ENCODE results near the gene ACTR6. TPM values are rescaled to one million over a fixed set of nuclear protein-coding genes. Genes with fewer than 3 reads are reported as not detected.

The ACTR6 gene
- total RNA-seq = 10 to 100 TPM; 12.1 to 19.4 TPM

DNA sequence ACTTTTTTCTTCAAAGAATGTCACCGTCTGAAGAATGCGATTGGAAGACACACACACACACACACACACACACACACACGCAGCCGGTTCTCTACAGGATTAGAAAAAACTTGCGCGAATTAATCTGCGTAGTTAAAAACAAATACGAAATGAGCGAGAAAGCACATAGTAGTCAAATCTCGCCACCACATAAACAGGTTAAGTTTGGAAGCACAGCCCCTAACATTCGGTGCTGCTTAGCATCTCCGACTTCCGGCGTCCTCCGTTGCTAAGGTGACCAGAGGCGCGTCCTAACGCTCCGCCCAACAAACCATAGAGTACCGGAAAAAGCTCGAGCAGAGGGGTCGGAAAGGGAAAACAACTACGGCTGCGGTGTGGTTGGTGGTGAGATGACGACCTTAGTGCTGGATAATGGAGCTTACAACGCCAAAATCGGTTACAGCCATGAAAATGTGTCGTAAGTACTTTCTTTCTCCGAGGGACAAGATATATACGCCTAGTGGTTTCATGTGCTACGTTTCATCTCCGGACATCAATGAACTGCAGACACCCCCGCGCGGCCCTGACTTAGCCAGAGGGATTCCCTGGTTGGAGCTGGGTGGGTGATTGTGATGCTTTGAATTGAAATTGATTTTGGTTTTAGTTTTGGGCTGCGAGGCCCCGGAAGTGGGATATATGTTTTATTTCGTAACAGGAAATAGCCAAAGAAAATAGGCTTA, at the start of gene ACTR6:
ACTR6 (plus strand) TSS at position 353 of the 719 bp plus-strand sequence; CDS start at position 390, 37 bp downstream.
- Histone ChIP-seq H3K36me3 (no peaks in the 10 kb centered on the region), H3K27ac (peak within 1 kb of the TSS; percentile 75 to 78), H3K4me1 (peaks cover 0 to 26% of the 10 kb centered on the region in 2 donors), H3K27me3 (no peaks in the 10 kb centered on the region), H3K9me3 (no peaks in the 10 kb centered on the region), H3K4me3 (peak within 1 kb of the TSS; percentile 68 to 83)
- TF ChIP-seq CTCF (IDR thresholded peaks at IDR 0.05) = no peak
- peak; percentile 94 for DNase-seq (ENCODE audit: low spot score)

DNA sequence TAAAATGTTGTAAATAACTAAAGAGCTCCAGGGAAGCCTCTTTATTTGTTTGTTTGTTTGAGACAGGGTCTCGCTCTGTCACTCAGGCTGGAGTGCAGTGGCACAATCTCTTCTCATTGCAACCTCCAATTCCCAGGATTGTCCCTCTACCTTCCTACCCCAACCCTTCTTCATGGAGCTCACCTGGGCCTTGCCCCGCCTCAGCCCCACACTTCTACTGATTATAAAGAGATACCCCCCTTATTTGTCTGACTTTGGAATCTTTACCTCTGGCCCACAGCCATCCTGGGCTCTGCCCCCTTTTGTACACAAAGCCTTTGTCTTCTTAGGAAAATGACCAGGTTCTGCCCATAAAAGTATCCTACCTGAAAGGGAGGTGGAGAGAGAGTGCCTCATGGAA, 48.8 kb upstream of the ACTR6 start:
- H3K4me3 ChIP-seq = no peak overlapping the region
- H3K9me3 ChIP-seq = no peaks in the 10 kb centered on the region
- no peaks in the 10 kb centered on the region for H3K4me1 ChIP-seq
- TF ChIP-seq CTCF (IDR thresholded peaks at IDR 0.05) = no peak
- no peaks in the 10 kb centered on the region for H3K27me3 ChIP-seq
- no peak for DNase-seq (ENCODE audit: low spot score)
- H3K36me3 ChIP-seq = no peaks in the 10 kb centered on the region
- H3K27ac ChIP-seq = no peak overlapping the region

- Histone ChIP-seq H3K9me3 (no peaks in the 10 kb centered on the region), H3K36me3 (no peaks in the 10 kb centered on the region)
- DNase-seq (ENCODE audit: low spot score) = no peak
These were observed 47.5 kb upstream of the ACTR6 start for GRCh38 chr12:100153131-100153530.

GRCh38 chr12:100154474-100155247, 46.0 kb upstream of the ACTR6 start:
- no peaks in the 10 kb centered on the region for H3K9me3 ChIP-seq
- H3K4me3 ChIP-seq = no peak overlapping the region
- no peak overlapping the region for H3K27ac ChIP-seq
- no peaks in the 10 kb centered on the region for H3K4me1 ChIP-seq
- peak; percentile 72 for DNase-seq (ENCODE audit: low spot score)
- H3K27me3 ChIP-seq = no peaks in the 10 kb centered on the region
- TF ChIP-seq CTCF (IDR thresholded peaks at IDR 0.05) = peak; percentile 81 to 84
- no peaks in the 10 kb centered on the region for H3K36me3 ChIP-seq

More at GRCh38 chr12:100153131-100153530, 47.5 kb upstream of the ACTR6 start:
- TF ChIP-seq CTCF (IDR thresholded peaks at IDR 0.05) = no peak
- Histone ChIP-seq H3K27ac (no peak overlapping the region), H3K4me1 (no peaks in the 10 kb centered on the region), H3K4me3 (no peak overlapping the region), H3K27me3 (no peaks in the 10 kb centered on the region)

DNA sequence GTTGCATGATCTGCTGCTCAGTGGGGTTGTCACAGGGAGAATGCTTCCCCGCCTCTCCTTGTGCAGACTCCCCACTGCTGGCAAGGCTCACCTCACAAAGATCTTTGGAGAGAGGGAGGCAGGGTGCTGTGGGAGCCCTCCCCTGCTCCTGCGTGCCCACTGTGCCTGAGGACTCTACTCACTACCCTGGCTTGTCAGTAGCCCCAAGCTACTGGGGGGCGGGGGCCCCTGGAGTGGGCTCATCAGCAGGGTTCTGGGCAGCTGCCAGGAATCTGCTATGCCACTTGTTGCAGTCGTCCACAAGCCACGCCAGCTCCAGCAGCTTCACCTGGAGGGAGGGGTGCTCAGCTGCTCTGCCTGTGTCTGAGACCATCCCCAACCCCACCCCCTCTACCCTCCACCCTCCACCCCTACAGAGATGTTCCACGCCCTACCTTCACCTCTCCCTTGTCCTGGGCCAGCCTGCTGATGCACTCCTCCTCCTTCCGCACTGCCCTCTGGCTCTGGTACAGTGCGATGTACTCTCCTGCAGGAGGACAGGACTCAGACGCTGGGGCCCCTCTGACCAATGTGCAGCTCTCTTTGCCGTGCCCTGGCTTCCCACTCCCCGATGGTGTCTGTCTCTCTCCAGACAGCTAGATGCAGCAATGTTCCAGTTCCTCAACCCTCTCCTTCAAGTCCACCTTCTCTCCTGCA, 43.7 kb upstream of the ACTR6 start:
- H3K27me3 ChIP-seq = no peaks in the 10 kb centered on the region
- H3K4me3 ChIP-seq = no peak overlapping the region
- no peak overlapping the region for H3K27ac ChIP-seq
- no peak for DNase-seq (ENCODE audit: low spot score)
- H3K9me3 ChIP-seq = no peaks in the 10 kb centered on the region
- no peak for TF ChIP-seq CTCF (IDR thresholded peaks at IDR 0.05)
- H3K4me1 ChIP-seq = no peaks in the 10 kb centered on the region
- no peaks in the 10 kb centered on the region for H3K36me3 ChIP-seq
